Measurements from ENCODE around the gene PPP1R10. TPM values are rescaled to one million over a fixed set of nuclear protein-coding genes. Genes with fewer than 3 reads are reported as not detected.

The PPP1R10 gene
- total and polyA plus RNA-seq, 2 of the 13 experiments (the other 11 are each of a cell fraction or from before 2014, with no cell fraction given), result 26.3 to 38.4 TPM

- TF ChIP-seq TIGD3 (CRISPR knock-in tag; IDR thresholded peaks at IDR 0.05; ENCODE audit: borderline replicate concordance), result peak; percentile 94
- TF ChIP-seq ZNF629 (CRISPR knock-in tag; conservative IDR thresholded peaks at IDR 0.05), result 0 out of 2 replicates have a peak, but pooled peaks have one; percentile 18
- TF ChIP-seq THAP7 (CRISPR knock-in tag; IDR thresholded peaks at IDR 0.05), result peak; percentile 86; the same call in 1 of the 2 replicates
- TF ChIP-seq HBP1 (CRISPR knock-in tag; IDR thresholded peaks at IDR 0.05; ENCODE audit: low read depth), result peak; percentile 96
- TF ChIP-seq NFE2L2 (IDR thresholded peaks at IDR 0.05; ENCODE audit: low read length), result no peak
- TF ChIP-seq ZMAT5 (CRISPR knock-in tag; IDR thresholded peaks at IDR 0.05; ENCODE audit: borderline replicate concordance, low read depth), result no peak
- TF ChIP-seq HOXA7 (CRISPR knock-in tag; IDR thresholded peaks at IDR 0.05), result no peak
- no peak; the same call in none of the 2 replicates for TF ChIP-seq HMGXB3 (CRISPR knock-in tag; IDR thresholded peaks at IDR 0.05; ENCODE audit: borderline replicate concordance)
- TF ChIP-seq ZFP37 (CRISPR knock-in tag; IDR thresholded peaks at IDR 0.05; ENCODE audit: borderline replicate concordance), result peak; percentile 95
- TF ChIP-seq RORA (CRISPR knock-in tag; IDR thresholded peaks at IDR 0.05), result no peak
- TF ChIP-seq FOXO1 (CRISPR knock-in tag; IDR thresholded peaks at IDR 0.05), result peak; percentile 90
- TF ChIP-seq ZNF776 (CRISPR knock-in tag; IDR thresholded peaks at IDR 0.05), result no peak; the same call in 1 of the 2 replicates
- TF ChIP-seq ZNF569 (CRISPR knock-in tag; IDR thresholded peaks at IDR 0.05; ENCODE audit: borderline replicate concordance), result no peak
- no peak; the same call in 1 of the 2 replicates for TF ChIP-seq FUBP1 (CRISPR knock-in tag; IDR thresholded peaks at IDR 0.05; ENCODE audit: borderline replicate concordance)
- TF ChIP-seq SRSF9 (IDR thresholded peaks at IDR 0.05; ENCODE audit: borderline replicate concordance, insufficient read depth, low read depth, low read length, poor library complexity, severe bottlenecking), result no peak
- no peak for TF ChIP-seq PCBP2 (optimal IDR thresholded peaks at IDR 0.05; ENCODE audit: low read depth, low read length, poor library complexity, severe bottlenecking)
- peak; percentile 92 for TF ChIP-seq ZNF335 (CRISPR knock-in tag; IDR thresholded peaks at IDR 0.05)
- TF ChIP-seq ZNF547 (CRISPR knock-in tag; IDR thresholded peaks at IDR 0.05), result peak; percentile 98
Observed at GRCh38 chr6:30571075-30571761, 45.8 kb downstream of the PPP1R10 start, which contains the start of gene ABCF1 (continued).
